ENCODE measurements around the gene ECM2. TPM values are rescaled to one million over a fixed set of nuclear protein-coding genes. Genes with fewer than 3 reads are reported as not detected.

The ECM2 gene
- total and polyA plus RNA-seq, 2 of the 8 experiments (the other 6 are each of a cell fraction or from before 2014, with no cell fraction given), result not detected

GRCh38 chr9:92483627-92484545 lies 51.9 kb downstream of the ECM2 start (continued):
- no peak for TF ChIP-seq GTF2F1 (IDR thresholded peaks at IDR 0.05; ENCODE audit: borderline replicate concordance, low read depth, low read length)
